HG02852 (cell line): ENCODE measurements around the gene ST6GAL1.
A peak's percentile ranks its signal among the peaks of the same experiment; 100 is the strongest.
"Not testable (repeated sequence)": the region's sequence is repeated elsewhere in the genome, so short reads cannot be mapped to it uniquely, and the experiment has no call there.

Source experiments
- ATAC-seq: cut with Tn5 transposase; IDR thresholded peaks from one replicate; pipeline ENCODE4 v1.9.1; 2021; ENCODE audit warnings: mild to moderate bottlenecking, moderate library complexity; ENCODE audit not compliant: unreplicated experiment

ST6GAL1 gene, protein sequence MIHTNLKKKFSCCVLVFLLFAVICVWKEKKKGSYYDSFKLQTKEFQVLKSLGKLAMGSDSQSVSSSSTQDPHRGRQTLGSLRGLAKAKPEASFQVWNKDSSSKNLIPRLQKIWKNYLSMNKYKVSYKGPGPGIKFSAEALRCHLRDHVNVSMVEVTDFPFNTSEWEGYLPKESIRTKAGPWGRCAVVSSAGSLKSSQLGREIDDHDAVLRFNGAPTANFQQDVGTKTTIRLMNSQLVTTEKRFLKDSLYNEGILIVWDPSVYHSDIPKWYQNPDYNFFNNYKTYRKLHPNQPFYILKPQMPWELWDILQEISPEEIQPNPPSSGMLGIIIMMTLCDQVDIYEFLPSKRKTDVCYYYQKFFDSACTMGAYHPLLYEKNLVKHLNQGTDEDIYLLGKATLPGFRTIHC

DNA sequence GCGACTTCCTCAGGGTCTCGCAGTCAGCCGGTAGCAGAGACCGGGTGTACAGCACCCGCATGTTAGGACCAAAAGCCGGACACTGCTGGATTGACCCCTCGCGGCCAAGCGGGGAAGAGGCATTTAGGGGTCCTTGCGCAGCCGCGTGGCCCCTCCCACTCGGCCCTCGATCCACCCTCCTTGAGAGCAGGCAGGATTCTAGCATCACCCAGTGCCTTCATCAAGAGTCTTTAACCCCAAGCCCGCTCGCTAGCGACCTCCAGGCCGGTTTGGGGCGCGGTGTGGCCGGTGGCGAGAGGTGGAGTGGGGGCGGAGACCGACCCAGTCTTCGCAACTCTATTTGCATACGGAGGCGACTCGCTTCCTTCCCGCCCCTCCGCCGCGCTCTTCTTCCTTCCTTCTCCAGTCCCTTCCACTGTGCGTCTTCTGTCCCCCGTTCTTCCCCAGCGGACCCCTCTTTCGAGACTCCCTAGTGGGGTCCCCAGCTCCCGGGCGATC is at the start of gene ST6GAL1:
Gene ST6GAL1 (plus strand): TSS at position 384 of the 498 bp plus-strand sequence. CDS start 112,178 bp downstream, outside the sequence.
- ATAC-seq: peak; percentile 74

DNA sequence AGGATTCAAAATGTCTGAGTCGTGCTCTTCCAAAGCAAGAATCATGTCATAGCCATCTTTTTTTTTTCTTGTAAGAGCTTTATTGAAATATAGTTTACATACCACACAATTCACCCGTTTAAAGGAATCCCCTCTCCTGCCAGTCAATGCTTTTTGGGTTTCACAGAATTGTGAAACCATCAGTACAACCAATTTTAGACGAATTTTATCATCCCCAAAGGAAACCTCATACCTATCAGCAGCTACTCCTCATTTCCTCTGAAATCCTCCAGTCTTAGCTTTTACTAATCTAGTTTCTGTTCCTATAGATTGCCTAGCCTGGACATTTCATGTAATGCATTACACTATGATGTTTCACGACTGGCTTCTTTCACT is 48.2 kb upstream of the ST6GAL1 start:
- no peak for ATAC-seq

DNA sequence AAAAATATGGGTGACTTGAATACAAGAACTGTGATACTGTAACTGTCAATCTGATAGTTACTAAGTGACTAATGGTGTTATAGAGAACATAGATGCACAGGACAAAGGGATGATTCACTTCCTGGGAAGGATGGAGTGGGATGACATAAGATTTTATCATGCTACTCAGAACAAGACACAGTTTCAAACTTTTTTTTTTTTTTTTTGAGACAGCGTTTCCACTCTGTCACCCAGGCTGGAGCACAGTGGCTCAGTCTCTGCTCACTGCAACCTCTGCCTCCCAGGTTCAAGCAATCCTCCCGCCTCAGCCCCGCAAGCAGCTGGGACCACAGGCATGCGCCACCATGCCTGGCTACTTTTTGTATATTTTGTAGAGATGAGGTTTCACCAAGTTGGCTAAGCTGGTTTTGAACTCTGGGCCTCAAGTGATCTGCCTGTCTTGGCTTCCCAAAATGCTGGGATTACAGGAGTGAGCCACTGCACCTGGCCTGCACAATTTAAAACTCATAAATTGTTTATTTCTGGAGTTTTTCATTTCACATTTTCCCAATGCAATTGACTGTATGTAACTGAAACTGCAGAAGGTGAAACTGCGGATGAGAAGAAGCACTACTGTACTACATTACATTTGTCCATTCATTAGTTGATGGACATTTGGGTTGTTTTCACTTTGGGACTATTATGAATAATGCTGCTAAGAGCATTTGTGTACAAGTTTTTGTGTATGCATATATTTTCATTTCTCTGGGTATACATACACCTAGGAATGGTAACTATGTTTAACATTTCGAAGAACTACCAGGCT is 47.2 kb upstream of the ST6GAL1 start:
- ATAC-seq: no peak

DNA sequence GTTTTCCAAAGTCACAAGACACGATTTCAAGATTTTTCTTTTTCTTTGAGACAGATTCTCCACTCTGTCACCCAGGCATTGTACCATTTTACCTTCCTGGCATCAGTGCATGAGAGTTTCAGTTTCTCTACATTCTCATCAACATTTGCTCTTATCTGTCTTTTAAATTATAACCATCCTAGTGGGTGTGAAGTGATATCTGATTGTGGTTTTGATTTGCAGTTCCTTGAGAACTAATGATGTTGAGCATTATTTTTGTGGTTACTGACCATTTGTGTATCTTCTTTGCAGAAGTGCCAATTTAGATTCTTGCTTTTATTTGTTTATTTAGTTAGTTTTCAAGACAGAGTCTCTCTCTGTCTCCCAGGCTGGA is 46.7 kb upstream of the ST6GAL1 start:
- ATAC-seq: no peak

DNA sequence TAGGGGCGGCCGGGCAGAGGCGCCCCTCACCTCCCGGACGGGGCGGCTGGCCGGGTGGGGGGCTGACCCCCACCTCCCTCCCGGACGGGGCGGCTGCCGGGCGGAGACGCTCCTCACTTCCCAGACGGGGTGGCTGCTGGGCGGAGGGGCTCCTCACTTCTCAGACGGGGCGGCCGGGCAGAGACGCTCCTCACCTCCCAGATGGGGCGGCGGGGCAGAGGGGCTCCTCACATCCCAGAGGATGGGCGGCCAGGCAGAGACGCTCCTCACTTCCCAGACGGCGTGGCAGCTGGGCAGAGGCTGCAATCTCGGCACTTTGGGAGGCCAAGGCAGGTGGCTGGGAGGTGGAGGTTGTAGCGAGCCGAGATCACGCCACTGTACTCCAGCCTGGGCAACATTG is 45.5 kb upstream of the ST6GAL1 start:
- ATAC-seq: not testable (repeated sequence)

DNA sequence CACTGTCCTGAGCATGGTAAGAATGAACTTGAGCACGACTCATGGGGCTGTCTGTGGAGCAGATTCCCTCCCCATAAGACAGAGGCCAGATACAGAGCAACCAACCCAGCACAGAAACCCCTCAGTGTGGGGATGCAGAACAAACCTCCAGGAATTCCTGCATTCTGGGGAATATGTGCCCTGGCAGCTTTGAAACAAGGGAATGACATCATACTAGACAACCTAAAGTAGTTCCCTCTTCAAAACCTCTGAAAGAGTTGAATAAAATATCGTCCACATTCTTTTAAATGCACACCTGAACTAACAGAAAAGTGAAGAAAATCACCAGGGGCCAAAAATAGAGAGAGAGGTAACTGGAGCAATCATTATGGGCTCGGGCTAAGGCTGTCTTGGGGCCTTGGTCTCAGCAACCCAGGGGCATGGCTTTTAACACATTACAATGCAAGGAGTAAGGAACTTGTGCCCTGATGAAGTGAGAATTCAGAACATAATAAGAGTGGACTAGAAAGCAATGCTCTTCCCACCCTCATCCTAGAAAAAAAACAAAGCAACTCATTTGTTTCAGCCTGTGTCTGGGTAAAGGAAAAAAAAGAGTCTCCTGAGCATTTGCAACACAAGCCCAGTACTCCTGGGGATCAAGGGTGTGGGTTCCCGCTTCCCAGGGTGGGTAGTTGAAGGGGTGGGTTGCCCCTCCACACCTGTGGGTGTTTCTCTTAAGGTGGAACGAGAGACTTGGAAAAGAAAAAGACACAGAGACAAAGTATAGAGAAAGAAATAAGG is 43.9 kb upstream of the ST6GAL1 start:
- ATAC-seq: no peak

DNA sequence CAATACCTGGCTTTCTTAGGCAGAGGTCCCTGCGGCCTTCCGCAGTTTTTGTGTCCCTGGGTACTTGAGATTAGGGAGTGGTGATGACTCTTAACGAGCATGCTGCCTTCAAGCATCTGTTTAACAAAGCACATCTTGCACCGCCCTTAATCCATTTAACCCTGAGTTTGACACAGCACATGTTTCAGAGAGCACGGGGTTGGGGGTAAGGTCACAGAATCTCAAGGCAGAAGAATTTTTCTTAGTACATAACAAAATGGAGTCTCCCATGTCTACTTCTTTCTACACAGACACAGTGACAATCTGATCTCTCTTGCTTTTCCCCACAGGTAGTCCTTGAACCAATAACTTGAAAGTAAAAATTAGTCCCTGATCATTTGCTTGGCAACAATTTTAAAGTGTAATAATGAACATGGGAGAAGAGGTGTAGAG is 42.8 kb upstream of the ST6GAL1 start:
- ATAC-seq: not testable (repeated sequence)

DNA sequence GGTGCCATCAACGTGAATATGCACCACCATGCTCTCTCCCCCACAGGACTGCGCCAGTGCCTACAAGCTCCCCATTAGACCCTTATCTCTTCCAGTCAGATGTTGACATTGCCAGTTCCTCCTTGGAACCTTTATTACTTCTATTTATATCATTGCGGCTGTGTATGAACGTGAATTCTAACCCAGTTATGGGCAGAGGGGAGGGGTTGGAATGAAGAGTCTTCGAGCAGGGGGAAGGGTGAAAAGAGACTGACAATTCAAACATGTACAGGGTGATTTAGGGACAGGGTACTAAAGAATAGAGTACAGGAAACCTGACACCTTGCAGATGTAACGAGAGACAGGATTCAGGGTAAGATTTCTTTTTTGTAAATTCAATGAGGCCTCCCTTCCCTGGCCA is 41.8 kb upstream of the ST6GAL1 start:
- ATAC-seq: no peak

DNA sequence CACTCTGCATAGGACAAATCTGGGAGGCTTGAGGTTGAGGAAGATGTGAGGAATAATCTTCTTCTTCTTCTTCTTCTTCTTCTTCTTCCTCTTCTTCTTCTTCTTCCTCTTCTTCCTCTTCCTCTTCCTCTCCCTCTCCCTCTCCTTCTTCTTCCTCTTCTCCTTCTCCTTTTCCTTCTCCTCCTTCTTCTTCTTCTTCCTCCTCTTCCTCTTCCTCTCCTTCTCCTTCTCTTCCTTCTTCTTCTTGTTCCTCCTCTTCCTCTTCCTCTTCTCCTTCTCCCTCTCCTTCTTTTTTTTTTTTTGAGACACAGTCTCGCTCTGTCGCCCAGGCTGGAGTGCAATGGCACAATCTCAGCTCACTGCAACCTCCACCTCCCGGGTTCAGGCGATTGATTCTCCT is 40.6 kb upstream of the ST6GAL1 start:
- not testable (repeated sequence) for ATAC-seq

DNA sequence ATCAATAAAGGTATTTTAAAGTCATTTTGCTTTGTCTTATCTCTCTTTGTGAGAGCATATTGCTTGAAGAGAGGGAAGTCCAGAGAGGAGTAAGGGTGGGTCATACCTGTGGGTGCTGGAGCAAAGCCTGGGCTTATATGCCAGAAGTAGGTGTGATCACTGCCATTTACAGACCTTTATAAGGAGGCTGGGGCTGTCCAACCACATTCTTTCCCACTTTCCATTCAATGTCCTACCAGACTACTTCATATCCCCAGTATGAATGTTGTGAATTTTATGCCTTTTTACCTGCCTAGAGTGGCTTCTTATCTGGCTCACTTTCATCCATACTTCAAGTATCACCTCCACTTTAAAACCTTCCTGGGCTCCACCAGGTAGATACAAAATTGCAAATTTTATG is 39.4 kb upstream of the ST6GAL1 start:
- no peak for ATAC-seq

DNA sequence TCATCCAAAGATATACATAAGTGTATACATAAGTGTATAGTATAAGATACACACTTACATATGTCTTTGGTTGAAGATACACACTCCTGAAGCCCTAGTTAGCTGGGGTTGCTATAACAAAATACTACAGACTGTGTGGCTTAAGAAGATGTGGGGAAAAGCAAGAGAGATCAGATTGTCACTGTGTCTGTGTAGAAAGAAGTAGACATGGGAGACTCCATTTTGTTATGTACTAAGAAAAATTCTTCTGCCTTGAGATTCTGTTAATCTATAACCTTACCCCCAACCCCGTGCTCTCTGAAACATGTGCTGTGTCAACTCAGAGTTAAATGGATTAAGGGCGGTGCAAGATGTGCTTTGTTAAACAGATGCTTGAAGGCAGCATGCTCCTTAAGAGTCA is 37.3 kb upstream of the ST6GAL1 start:
- ATAC-seq: not testable (repeated sequence)

DNA sequence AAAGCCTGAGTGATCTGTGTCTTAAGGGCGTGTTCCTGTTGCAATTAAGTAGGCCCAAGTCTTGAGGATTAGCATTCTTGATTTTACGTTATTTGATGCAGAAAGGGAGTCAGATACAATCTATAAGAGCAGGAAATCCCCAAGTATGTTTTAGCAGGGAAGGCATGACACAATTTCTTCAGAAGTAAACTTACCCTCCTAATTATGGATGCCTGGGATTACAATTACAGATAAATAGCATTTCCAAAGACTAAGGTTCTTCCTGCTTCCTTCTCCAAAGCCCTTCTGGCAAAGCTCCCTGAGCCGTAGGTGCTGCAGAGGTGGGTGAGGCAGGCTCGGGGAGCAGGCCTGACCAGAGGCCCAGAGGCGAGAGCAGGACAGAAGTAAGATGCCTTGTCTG is 34.9 kb upstream of the ST6GAL1 start:
- ATAC-seq: no peak

DNA sequence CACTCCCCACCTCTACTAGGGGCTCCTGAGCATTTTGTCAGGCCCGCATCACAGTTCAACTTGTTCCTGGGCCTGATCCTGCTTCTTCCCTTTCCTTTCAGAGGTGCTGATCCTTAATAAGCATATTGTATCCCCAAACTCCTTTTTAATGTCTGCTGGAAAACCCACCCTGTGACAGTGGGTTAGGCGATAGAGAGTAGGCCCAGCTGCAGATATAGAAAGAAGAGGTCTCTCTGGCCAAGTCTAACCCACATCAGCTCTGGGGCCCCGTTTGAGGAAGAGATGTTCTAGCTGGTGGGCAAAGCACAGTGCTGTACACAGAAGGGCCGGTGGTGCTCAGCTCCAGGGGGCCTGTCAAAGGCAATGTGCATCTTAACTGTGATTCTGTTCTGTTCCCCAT is 34.3 kb upstream of the ST6GAL1 start:
- ATAC-seq: no peak

DNA sequence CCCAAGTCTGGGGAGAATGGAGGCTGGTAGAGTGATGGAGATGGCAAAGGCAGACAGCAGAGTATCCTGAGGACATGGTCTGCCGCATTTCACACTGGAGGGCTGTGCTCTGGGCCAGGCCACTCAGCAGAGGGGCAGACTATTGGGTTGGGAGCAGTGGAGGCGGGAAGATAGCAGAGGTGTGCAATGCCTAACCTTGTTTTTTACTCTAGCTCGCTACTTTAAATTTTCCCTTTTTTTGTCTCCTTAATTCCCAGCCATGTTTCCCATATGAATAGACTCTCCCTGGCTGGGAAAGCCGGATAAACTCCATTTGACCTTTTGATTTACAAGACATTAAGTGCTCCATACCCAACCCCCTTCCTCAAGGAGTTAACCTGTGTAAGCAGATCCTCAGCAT is 33.5 kb upstream of the ST6GAL1 start:
- ATAC-seq: no peak

DNA sequence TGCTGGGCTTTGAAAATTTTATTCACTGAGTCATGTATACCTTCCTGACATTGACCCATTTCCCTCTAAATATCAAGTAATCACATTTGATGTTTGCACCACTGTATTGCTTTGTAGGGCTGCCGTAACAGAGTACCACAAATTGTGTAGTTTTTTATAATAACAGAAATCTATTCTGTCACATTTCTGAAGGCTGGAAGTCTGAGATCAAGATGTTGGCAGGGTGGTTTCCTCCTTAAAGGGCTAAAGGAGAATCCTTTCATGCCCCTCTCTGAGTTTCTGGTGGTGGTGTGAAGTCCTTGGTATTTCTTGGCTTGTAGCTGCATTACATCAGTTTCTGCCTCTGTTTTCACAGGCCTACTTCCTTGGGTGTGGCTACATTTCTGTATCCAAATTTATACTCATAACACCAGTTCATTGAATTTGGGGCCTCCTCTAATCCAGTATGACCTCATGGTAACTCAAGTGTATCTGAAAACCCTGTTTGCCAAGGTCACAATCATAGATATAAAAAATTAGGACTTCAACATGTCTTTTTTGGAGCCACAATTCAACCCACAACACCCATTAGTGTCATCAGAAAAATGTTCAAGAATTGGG is 29.1 kb upstream of the ST6GAL1 start:
- no peak for ATAC-seq

DNA sequence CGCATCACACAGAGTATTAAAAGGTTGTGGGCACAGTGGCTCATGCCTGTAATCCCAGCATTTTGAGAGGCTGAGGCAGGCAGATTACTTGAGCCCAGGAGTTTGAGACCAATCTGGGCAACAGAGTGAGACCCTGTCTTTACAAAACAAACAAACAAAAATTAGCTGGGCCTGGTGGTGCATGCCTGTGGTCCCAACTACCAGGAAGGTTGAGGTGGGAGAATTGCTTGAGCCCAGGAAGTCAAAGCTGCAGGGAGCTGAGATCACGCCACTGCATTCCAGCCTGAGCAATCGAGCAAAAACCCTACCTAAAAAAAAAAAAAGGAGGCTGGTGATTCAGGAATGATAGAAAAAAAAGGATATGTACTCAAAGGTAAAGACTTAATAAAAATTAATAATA is 28.2 kb upstream of the ST6GAL1 start:
- ATAC-seq: no peak

DNA sequence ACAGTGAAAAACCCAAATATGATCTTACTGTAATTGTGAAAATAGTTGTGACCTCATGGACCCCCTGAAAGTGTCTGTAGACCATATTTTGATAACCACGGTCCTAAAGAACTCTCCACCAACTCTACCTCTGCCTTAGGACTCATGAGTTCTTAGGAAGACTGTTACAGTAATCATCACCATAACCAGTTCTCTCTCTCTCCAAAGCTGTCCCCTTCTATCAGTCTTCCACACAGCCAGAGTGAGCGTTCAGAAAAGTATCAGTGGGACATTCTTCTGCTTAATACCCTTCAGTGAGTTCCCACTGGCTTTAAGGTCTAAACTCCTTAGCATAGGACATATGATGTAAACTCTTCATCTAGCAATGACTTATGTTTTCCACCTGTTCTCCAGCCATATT is 27.6 kb upstream of the ST6GAL1 start:
- ATAC-seq: no peak

DNA sequence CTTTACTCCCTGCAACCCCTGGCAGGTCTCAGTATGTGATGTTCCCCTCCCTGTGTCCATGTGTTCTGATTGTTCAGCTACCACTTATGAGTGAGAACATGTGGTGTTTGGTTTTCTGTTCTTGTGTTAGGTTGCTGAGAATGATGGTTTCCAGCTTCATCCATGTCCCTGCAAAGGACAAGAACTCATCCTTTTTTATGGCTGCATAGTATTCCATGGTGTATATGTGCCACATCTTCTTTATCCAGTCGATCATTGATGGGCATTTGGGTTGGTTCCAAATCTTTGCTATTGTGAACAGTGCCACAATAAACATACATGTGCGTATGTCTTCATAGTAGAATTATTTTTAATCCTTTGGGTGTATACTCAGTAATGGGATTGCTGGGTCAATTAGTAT is 26.6 kb upstream of the ST6GAL1 start:
- ATAC-seq: not testable (repeated sequence)

DNA sequence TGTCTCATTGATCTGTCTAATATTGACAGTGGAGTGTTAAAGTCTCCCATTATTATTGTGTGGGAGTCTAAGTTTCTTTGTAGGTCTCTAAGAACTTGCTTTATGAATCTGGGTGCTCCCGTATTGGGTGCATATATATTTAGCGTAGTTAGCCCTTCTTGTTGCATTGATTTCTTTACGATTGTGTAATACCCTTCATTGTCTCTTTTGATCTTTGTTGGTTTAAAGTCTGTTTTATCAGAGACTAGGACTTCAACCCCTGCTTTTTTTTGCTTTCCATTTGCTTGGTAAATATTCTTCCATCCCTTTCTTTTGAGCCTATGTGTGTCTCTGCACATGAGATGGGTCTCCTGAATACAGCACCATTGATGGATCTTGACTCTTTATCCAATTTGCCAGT is 23.3 kb upstream of the ST6GAL1 start:
- ATAC-seq: not testable (repeated sequence)

DNA sequence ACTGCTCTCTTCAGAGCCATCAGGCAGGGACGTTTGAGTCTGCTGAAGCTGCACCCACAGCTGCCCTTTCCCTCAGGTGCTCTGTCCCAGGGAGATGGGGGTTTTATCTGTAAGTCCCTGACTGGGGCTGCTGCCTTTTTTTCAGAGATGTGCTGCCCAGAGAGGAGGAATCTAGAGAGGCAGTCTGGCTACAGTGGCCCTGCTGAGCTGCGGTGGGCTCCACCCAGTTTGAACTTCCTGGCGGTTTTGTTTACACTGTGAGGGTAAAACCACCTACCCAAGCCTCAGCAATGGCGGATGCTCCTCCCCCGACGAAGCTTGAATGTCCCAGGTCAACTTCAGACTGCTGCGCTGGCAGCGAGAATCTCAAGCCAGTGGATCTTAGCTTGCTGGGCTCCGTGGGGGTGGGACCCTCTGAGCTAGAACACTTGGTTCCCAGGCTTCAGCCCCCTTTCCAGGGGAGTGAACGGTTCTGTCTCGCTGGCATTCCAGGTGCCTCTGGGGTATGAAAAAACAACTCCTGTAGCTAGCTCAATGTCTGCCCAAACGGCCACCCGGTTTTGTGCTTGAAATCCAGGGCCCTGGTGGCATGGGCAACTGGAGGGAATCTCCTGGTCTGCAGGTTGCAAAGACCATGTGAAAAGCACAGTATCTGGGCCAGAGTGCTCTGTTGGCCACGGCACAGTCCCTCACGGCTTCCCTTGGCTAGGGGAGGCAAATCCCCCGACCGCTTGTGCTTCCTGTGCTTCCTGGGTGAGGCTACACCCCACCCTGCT is 21.1 kb upstream of the ST6GAL1 start:
- no peak for ATAC-seq
